GM23338 (cell line): ENCODE results near the gene SCYGR1.

Experiments used
- CREB1 ChIP-seq: fragments of 250-450 bp; sonication (Bioruptor Pico); IDR thresholded peaks from 2 replicates; pipeline ENCODE4 v1.5.0; 2020; ENCODE audit warnings: low read depth, mild to moderate bottlenecking, moderate library complexity
- CTCF ChIP-seq, 2 experiments: fragments of 200-600 bp in 1 of 2; sonication (generic) in 1 of 2; conservative IDR thresholded peaks; 2 replicates each; pipeline versions ENCODE4 v1.5.1 to v1.6.1; 2016 to 2017; ENCODE audit warnings: antibody characterized with exemption in 2 of 2, low read depth in 2 of 2, mild to moderate bottlenecking in 2 of 2, moderate library complexity in 1 of 2
- EZH2 ChIP-seq: fragments of 200-600 bp; sonication (generic); IDR thresholded peaks from one replicate; pipeline ENCODE4 v1.8.0; 2017; ENCODE audit warnings: antibody characterized with exemption, mild to moderate bottlenecking, low read depth; ENCODE audit not compliant: unreplicated experiment
- EZH2phosphoT487 ChIP-seq: fragments of 200-600 bp; sonication (generic); IDR thresholded peaks from one replicate; pipeline ENCODE4 v1.8.1; 2018; ENCODE audit warnings: antibody characterized with exemption; ENCODE audit not compliant: unreplicated experiment
- JUNB ChIP-seq: IDR thresholded peaks from one replicate; pipeline ENCODE4 v1.6.1; 2016; ENCODE audit warnings: antibody characterized with exemption; ENCODE audit not compliant: unreplicated experiment
- POLR2AphosphoS5 ChIP-seq: IDR thresholded peaks from 2 replicates; pipeline ENCODE4 v1.6.1; 2016; ENCODE audit warnings: antibody characterized with exemption, low read depth
- REST ChIP-seq: IDR thresholded peaks from one replicate; pipeline ENCODE4 v1.6.1; 2018; ENCODE audit warnings: antibody characterized with exemption; ENCODE audit not compliant: unreplicated experiment
- STAT1 ChIP-seq: IDR thresholded peaks from one replicate; pipeline ENCODE4 v1.6.1; 2016; ENCODE audit warnings: antibody characterized with exemption; ENCODE audit not compliant: unreplicated experiment
- ZNF331 ChIP-seq: fragments of 250-450 bp; sonication (Bioruptor Pico); IDR thresholded peaks from 2 replicates; pipeline ENCODE4 v1.5.0; 2020; ENCODE audit warnings: low read depth, mild to moderate bottlenecking, moderate library complexity
- TF ChIP-seq, protein P1 (sequence below): fragments of 250-450 bp; sonication (Bioruptor Pico); IDR thresholded peaks from 2 replicates; pipeline ENCODE4 v1.5.0; 2020; ENCODE audit warnings: mild to moderate bottlenecking, moderate library complexity

DNA sequence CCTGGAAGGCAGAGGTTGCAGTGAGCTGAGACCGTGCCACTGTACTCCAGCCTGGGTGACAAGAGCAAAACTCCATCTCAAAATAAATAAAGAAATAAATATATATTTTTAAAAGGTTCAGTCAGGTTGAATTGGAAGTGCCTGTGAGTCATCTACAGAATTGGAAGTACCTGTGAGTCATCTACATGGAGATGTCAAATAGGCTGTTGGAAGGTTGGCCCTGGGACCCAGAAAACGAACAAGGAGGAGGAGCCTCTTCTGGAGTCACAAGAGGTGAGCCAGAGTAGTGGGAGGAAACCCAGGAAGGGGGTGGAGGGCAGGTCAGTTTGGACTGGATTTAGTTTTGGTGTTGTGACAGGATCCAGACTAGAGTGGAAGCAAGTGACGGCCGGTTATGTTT, 15.2 kb upstream of the SCYGR1 start:
- TF ChIP-seq CTCF (conservative IDR thresholded peaks at IDR 0.05; ENCODE audit: low read depth in 2 of 2), result no peak
- no peak for TF ChIP-seq POLR2AphosphoS5
- no peak for TF ChIP-seq EZH2
- no peak for TF ChIP-seq REST
- TF ChIP-seq JUNB, result no peak
- no peak for TF ChIP-seq EZH2phosphoT487
- TF ChIP-seq CREB1 (CRISPR knock-in tag), result no peak
- no peak for TF ChIP-seq ZNF331 (CRISPR knock-in tag)
- TF ChIP-seq, protein P1, sequence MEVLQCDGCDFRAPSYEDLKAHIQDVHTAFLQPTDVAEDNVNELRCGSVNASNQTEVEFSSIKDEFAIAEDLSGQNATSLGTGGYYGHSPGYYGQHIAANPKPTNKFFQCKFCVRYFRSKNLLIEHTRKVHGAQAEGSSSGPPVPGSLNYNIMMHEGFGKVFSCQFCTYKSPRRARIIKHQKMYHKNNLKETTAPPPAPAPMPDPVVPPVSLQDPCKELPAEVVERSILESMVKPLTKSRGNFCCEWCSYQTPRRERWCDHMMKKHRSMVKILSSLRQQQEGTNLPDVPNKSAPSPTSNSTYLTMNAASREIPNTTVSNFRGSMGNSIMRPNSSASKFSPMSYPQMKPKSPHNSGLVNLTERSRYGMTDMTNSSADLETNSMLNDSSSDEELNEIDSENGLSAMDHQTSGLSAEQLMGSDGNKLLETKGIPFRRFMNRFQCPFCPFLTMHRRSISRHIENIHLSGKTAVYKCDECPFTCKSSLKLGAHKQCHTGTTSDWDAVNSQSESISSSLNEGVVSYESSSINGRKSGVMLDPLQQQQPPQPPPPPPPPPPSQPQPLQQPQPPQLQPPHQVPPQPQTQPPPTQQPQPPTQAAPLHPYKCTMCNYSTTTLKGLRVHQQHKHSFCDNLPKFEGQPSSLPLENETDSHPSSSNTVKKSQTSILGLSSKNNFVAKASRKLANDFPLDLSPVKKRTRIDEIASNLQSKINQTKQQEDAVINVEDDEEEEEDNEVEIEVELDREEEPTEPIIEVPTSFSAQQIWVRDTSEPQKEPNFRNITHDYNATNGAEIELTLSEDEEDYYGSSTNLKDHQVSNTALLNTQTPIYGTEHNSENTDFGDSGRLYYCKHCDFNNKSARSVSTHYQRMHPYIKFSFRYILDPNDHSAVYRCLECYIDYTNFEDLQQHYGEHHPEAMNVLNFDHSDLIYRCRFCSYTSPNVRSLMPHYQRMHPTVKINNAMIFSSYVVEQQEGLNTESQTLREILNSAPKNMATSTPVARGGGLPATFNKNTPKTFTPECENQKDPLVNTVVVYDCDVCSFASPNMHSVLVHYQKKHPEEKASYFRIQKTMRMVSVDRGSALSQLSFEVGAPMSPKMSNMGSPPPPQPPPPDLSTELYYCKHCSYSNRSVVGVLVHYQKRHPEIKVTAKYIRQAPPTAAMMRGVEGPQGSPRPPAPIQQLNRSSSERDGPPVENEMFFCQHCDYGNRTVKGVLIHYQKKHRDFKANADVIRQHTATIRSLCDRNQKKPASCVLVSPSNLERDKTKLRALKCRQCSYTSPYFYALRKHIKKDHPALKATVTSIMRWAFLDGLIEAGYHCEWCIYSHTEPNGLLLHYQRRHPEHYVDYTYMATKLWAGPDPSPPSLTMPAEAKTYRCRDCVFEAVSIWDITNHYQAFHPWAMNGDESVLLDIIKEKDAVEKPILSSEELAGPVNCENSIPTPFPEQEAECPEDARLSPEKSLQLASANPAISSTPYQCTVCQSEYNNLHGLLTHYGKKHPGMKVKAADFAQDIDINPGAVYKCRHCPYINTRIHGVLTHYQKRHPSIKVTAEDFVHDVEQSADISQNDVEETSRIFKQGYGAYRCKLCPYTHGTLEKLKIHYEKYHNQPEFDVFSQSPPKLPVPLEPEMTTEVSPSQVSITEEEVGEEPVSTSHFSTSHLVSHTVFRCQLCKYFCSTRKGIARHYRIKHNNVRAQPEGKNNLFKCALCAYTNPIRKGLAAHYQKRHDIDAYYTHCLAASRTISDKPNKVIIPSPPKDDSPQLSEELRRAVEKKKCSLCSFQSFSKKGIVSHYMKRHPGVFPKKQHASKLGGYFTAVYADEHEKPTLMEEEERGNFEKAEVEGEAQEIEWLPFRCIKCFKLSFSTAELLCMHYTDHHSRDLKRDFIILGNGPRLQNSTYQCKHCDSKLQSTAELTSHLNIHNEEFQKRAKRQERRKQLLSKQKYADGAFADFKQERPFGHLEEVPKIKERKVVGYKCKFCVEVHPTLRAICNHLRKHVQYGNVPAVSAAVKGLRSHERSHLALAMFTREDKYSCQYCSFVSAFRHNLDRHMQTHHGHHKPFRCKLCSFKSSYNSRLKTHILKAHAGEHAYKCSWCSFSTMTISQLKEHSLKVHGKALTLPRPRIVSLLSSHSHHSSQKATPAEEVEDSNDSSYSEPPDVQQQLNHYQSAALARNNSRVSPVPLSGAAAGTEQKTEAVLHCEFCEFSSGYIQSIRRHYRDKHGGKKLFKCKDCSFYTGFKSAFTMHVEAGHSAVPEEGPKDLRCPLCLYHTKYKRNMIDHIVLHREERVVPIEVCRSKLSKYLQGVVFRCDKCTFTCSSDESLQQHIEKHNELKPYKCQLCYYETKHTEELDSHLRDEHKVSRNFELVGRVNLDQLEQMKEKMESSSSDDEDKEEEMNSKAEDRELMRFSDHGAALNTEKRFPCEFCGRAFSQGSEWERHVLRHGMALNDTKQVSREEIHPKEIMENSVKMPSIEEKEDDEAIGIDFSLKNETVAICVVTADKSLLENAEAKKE (CRISPR knock-in tag), result no peak
- TF ChIP-seq STAT1, result no peak
